OCI-LY1 (cell line): ENCODE data around the gene MAGI1.

Experiments used
- EZH2 ChIP-seq: fragments of 200-600 bp; sonication (generic), shearing (Covaris generic); IDR thresholded peaks from 2 replicates; pipeline ENCODE4 v1.8.0; 2017; ENCODE audit warnings: borderline replicate concordance, mixed run types, mild to moderate bottlenecking, antibody characterized with exemption, low read length, moderate library complexity, mixed read lengths
- TF ChIP-seq, protein P1 (sequence below): fragments of 200-600 bp; sonication (generic), shearing (Covaris generic); IDR thresholded peaks from 2 replicates; pipeline ENCODE4 v1.5.1; 2017; ENCODE audit warnings: mild to moderate bottlenecking, antibody characterized with exemption, low read length, moderate library complexity, mixed read lengths

DNA sequence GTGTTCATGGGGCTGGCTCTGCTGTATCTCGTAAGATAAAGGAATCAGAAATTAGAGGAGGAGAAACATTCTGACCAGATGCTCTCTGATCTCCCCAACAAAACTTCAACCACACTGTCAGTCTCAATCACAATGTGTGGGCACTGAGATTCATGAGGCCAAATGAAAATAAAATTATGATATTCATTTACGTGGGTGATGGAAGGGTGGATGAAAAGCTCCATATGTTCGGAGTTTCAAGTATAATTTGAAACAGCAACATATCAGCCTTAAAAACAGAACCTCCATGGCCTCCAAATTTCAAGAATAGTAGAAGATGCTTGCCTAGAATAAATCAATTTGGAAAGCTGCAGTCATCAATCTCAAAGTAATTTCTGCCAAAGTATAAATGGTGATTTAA is 363.7 kb downstream of the MAGI1 start:
- TF ChIP-seq, protein P1, sequence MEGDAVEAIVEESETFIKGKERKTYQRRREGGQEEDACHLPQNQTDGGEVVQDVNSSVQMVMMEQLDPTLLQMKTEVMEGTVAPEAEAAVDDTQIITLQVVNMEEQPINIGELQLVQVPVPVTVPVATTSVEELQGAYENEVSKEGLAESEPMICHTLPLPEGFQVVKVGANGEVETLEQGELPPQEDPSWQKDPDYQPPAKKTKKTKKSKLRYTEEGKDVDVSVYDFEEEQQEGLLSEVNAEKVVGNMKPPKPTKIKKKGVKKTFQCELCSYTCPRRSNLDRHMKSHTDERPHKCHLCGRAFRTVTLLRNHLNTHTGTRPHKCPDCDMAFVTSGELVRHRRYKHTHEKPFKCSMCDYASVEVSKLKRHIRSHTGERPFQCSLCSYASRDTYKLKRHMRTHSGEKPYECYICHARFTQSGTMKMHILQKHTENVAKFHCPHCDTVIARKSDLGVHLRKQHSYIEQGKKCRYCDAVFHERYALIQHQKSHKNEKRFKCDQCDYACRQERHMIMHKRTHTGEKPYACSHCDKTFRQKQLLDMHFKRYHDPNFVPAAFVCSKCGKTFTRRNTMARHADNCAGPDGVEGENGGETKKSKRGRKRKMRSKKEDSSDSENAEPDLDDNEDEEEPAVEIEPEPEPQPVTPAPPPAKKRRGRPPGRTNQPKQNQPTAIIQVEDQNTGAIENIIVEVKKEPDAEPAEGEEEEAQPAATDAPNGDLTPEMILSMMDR: no peak
- TF ChIP-seq EZH2: no peak
